Measurements from ENCODE around the gene APLF.

Gene APLF

DNA sequence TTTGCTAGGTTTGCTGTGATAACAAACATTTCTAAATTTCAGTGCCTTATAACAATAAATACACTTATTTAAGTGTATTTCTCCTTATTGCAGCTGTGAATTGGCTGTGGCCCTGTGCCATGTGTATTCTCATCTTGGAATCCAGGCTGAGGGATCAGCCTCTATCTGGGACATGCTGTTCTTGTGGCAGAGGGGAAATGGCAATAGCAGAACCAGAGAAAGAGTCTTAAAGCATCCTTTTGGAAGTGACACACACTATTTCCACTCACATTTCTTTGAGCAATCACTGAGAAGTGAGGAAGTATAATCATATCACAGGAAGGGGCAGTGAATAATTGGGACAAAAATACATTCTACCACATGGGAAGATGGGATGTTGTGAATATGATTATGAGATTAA is 109.8 kb downstream of the APLF start:
- in situ Hi-C loops (cut with HindIII; ENCODE audit: low sequenced_read_pairs) = no loop called here

DNA sequence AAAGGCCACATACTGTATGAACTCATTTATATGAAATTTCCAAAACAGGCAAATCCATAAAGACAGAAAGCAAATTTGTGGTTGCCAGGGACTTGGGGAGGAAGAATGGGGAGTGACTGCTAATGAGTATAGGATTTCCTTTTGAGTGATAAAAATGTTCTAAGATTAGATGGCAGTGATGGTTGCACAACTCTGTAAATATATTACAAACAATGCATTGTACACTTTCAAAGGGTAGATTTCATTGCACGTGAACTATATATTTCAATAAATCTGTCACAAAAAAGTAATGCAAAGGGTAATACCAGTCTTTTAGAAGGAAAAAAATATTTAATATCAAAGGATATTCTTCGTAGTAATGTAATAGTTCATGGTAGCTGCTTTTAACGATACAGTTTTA is 112.3 kb downstream of the APLF start:
- TF ChIP-seq, protein P1, sequence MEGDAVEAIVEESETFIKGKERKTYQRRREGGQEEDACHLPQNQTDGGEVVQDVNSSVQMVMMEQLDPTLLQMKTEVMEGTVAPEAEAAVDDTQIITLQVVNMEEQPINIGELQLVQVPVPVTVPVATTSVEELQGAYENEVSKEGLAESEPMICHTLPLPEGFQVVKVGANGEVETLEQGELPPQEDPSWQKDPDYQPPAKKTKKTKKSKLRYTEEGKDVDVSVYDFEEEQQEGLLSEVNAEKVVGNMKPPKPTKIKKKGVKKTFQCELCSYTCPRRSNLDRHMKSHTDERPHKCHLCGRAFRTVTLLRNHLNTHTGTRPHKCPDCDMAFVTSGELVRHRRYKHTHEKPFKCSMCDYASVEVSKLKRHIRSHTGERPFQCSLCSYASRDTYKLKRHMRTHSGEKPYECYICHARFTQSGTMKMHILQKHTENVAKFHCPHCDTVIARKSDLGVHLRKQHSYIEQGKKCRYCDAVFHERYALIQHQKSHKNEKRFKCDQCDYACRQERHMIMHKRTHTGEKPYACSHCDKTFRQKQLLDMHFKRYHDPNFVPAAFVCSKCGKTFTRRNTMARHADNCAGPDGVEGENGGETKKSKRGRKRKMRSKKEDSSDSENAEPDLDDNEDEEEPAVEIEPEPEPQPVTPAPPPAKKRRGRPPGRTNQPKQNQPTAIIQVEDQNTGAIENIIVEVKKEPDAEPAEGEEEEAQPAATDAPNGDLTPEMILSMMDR (IDR thresholded peaks at IDR 0.05; ENCODE audit: low read depth, low read length, missing control alignments) = no peak
- in situ Hi-C loops (cut with HindIII; ENCODE audit: low sequenced_read_pairs) = loop anchor here (5.0 kb wide), 1 partner anchor 82 kb away; no protein-coding TSS in a partner anchor
- H3K4me3 ChIP-seq (ENCODE audit: low read depth, low read length) = no peak overlapping the region
- no peak for DNase-seq (ENCODE audit: low read depth)

More for the DNA sequence above, 109.8 kb downstream of the APLF start:
- DNase-seq (ENCODE audit: low read depth) = no peak
- no peak overlapping the region for H3K4me3 ChIP-seq (ENCODE audit: low read depth, low read length)
- TF ChIP-seq, protein P1 (IDR thresholded peaks at IDR 0.05; ENCODE audit: low read depth, low read length, missing control alignments) = no peak

DNA sequence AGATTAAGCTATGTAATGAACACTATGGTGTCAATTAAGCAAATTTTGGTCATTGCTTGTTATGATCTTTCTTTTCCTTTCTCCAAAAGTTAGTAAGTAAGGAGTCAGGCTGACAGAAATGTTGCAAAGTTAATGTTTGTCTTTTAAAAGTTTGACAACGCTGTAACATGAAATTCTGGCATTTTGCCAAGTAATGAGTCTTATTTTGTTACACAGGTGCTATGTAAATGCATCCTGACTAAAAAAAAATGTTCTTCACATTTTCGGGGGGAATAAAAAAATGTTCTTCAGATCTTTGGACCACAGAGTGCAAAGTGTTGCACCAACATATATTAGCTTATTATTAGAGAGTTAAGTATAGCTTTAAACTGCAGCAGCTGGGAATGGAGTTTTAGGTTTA is 121.2 kb downstream of the APLF start:
- TF ChIP-seq, protein P1 (IDR thresholded peaks at IDR 0.05; ENCODE audit: low read depth, low read length, missing control alignments) = no peak

DNA sequence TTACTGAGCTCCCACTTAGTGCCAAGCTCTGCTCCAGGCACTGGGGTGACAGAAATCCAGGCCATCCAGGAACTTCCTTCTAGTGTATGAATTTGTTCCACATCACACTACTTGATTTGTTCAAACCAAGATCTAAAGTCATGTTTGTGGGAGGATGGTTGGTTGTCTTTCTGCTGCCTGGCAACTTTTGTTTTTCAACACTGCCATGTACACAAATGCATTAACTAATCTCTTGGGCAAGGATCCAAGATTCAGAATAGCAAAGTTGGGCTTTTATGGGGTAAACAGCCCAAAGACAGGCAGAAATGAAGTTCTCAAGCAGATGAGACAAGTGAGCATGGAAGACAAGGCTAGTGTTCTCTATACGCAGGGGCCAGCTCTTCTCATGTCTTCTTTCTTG is 122.6 kb downstream of the APLF start:
- TF ChIP-seq, protein P1 (IDR thresholded peaks at IDR 0.05; ENCODE audit: low read depth, low read length, missing control alignments) = no peak
- in situ Hi-C loops (cut with HindIII; ENCODE audit: low sequenced_read_pairs) = no loop called here

More for the DNA sequence above, 121.2 kb downstream of the APLF start:
- H3K4me3 ChIP-seq (ENCODE audit: low read depth, low read length) = no peak overlapping the region
- in situ Hi-C loops (cut with HindIII; ENCODE audit: low sequenced_read_pairs) = no loop called here
- DNase-seq (ENCODE audit: low read depth) = no peak

DNA sequence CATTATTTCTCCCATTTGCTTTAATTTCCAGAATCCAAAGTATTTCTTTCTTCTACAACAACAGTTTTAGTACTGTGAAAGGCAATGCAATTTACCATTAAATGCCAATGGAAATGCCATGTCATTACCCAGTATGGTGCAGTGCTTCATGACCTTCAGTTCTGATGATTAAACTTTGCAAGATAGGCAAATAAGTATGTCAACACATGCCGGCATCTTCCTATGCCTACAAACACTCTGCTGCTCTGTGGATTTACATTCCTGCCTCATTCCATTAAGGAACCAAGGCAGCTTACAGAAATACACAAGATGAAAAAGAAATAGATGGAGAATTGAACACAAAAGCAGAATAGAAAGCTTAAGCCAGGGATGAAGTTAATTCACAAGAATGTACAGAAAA is 123.3 kb downstream of the APLF start:
- in situ Hi-C loops (cut with HindIII; ENCODE audit: low sequenced_read_pairs) = no loop called here
- TF ChIP-seq, protein P1 (IDR thresholded peaks at IDR 0.05; ENCODE audit: low read depth, low read length, missing control alignments) = no peak
- no peak overlapping the region for H3K4me3 ChIP-seq (ENCODE audit: low read depth, low read length)
- DNase-seq (ENCODE audit: low read depth) = no peak

More for the DNA sequence above, 122.6 kb downstream of the APLF start:
- H3K4me3 ChIP-seq (ENCODE audit: low read depth, low read length) = no peak overlapping the region
- DNase-seq (ENCODE audit: low read depth) = no peak

DNA sequence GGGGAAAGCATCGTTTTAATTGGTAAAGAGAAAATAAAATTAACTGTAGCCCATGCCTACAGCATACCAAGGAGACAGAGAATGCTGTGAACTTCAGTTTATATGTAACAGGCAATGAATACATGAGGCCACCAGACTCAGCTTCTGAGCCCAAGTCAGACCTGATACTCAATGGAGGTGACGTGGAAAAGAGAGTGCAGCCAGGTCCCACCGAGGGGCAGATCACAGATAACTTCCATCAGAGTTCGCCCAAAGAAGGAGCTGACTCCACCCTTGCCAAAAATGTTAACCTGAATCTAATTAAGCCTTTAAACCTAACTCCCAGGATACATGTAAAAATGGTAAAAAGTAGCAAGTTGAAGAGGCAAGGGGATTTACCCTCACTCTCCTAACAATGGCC is 123.8 kb downstream of the APLF start:
- TF ChIP-seq, protein P1 (IDR thresholded peaks at IDR 0.05; ENCODE audit: low read depth, low read length, missing control alignments) = no peak
- DNase-seq (ENCODE audit: low read depth) = no peak
- H3K4me3 ChIP-seq (ENCODE audit: low read depth, low read length) = no peak overlapping the region
- in situ Hi-C loops (cut with HindIII; ENCODE audit: low sequenced_read_pairs) = no loop called here

DNA sequence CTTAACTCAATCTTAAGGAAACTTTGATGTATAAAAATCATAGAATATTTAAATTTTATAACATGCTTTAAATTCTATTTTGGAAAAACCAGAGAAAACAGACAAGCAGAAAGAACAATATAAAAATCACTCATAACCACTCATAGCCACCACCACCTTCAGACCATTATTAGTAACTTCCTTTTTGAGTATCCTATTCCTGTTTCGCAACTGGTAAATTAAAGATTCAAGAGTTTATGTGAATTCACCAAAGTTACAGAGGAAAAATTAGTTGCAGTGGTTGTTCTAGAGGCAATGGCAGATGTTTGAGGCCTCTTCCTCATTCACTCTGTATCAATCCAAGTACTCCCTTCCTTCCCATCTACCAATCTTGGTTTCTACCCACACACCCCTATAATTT is 126.7 kb downstream of the APLF start:
- TF ChIP-seq, protein P1 (IDR thresholded peaks at IDR 0.05; ENCODE audit: low read depth, low read length, missing control alignments) = no peak
- DNase-seq (ENCODE audit: low read depth) = no peak
- in situ Hi-C loops (cut with HindIII; ENCODE audit: low sequenced_read_pairs) = no loop called here
- H3K4me3 ChIP-seq (ENCODE audit: low read depth, low read length) = no peak overlapping the region
